Measurements from ENCODE around the gene SPDEF.

- TF ChIP-seq POLR2A (IDR thresholded peaks at IDR 0.05) (no peak), CTCF (IDR thresholded peaks at IDR 0.05) (no peak)
Observed at GRCh38 chr6:34553750-34554149, 2.4 kb downstream of the SPDEF start.
